Right lobe of liver (tissue), 4 donors: ENCODE results near the gene GKN1.
"Not testable (repeated sequence)": the region's sequence is repeated elsewhere in the genome, so short reads cannot be mapped to it uniquely, and the experiment has no call there.

Experiments used
- POLR2A ChIP-seq: fragments of 450-650 bp; IDR thresholded peaks from one replicate; pipeline ENCODE4 v1.6.1; 2017; ENCODE audit warnings: antibody characterized with exemption, mild to moderate bottlenecking
- TF ChIP-seq, protein P1 (sequence below), 4 donors: fragments of 200-600 bp in 3 of 4; fragments of 450-650 bp in 1 of 4; IDR thresholded peaks; one replicate each; pipeline versions ENCODE4 v1.5.1 to v1.8.0; 2016 to 2022; ENCODE audit warnings: antibody characterized with exemption in 4 of 4, mild to moderate bottlenecking in 2 of 4
- donor health status: DM: no; HTN: no; CAD: no.
- donor health status: DM: no; HTN: no; CAD: no.
- donor health status: DM: no; HTN: yes; CAD: no.

DNA sequence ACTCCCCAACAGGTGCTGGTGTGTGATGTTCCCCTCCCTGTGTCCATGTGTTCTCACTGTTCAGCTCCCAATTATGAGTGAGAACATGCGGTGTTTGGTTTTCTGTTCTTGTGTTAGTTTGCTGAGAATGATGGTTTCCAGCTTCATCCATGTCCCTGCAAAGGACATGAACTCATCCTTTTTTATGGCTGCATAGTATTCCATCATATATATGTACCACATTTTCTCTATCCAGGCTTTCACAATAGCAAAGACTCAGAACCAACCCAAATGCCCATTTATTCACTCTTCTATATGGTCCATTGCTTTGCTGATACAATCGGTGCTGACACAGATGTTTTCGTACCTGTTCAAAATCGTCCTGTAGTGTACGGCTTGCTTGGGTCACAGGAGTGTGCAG, 19.0 kb upstream of the GKN1 start:
- TF ChIP-seq, protein P1, sequence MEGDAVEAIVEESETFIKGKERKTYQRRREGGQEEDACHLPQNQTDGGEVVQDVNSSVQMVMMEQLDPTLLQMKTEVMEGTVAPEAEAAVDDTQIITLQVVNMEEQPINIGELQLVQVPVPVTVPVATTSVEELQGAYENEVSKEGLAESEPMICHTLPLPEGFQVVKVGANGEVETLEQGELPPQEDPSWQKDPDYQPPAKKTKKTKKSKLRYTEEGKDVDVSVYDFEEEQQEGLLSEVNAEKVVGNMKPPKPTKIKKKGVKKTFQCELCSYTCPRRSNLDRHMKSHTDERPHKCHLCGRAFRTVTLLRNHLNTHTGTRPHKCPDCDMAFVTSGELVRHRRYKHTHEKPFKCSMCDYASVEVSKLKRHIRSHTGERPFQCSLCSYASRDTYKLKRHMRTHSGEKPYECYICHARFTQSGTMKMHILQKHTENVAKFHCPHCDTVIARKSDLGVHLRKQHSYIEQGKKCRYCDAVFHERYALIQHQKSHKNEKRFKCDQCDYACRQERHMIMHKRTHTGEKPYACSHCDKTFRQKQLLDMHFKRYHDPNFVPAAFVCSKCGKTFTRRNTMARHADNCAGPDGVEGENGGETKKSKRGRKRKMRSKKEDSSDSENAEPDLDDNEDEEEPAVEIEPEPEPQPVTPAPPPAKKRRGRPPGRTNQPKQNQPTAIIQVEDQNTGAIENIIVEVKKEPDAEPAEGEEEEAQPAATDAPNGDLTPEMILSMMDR (IDR thresholded peaks at IDR 0.05), result not testable (repeated sequence)
- TF ChIP-seq POLR2A, result not testable (repeated sequence)
